ENCODE data around the gene OR52E4.

OR52E4 gene

GRCh38 chr11:5892908-5893307, 12.5 kb downstream of the OR52E4 start, which contains the start of gene OR52E5:
TSS of gene OR52E5 (plus strand) at chr11:5893208. CDS start at chr11:5900777, 7,569 bp downstream.
- TF ChIP-seq CTCF (conservative IDR thresholded peaks at IDR 0.05) (no peak), ZFX (IDR thresholded peaks at IDR 0.05) (no peak)
- no peak within 1 kb of the TSS for H3K27ac ChIP-seq

- no peak overlapping the region for H3K27ac ChIP-seq
- TF ChIP-seq CTCF (conservative IDR thresholded peaks at IDR 0.05): no peak
- TF ChIP-seq ZFX (IDR thresholded peaks at IDR 0.05): no peak
Measured at GRCh38 chr11:5899534-5899933, 19.1 kb downstream of the OR52E4 start.

GRCh38 chr11:5910540-5910939, 30.1 kb downstream of the OR52E4 start:
- no peak for TF ChIP-seq CTCF (conservative IDR thresholded peaks at IDR 0.05)
- TF ChIP-seq ZFX (IDR thresholded peaks at IDR 0.05): no peak
- no peak overlapping the region for H3K27ac ChIP-seq

- H3K27ac ChIP-seq: no peak overlapping the region
- TF ChIP-seq ZFX (IDR thresholded peaks at IDR 0.05): no peak
- TF ChIP-seq CTCF (conservative IDR thresholded peaks at IDR 0.05): no peak
Measured at GRCh38 chr11:5922749-5923426, 42.5 kb downstream of the OR52E4 start.

- TF ChIP-seq CTCF (conservative IDR thresholded peaks at IDR 0.05) (no peak), ZFX (IDR thresholded peaks at IDR 0.05) (no peak)
- no peak overlapping the region for H3K27ac ChIP-seq
Measured at GRCh38 chr11:5923427-5923776, 43.0 kb downstream of the OR52E4 start.

GRCh38 chr11:5923794-5924193, 43.4 kb downstream of the OR52E4 start:
- TF ChIP-seq CTCF (conservative IDR thresholded peaks at IDR 0.05) (no peak), ZFX (IDR thresholded peaks at IDR 0.05) (no peak)

GRCh38 chr11:5928271-5928670, 47.8 kb downstream of the OR52E4 start:
- TF ChIP-seq ZFX (IDR thresholded peaks at IDR 0.05): no peak
- H3K27ac ChIP-seq: no peak overlapping the region; the same call in 1 of the 2 replicates

More at GRCh38 chr11:5923794-5924193, 43.4 kb downstream of the OR52E4 start:
- H3K27ac ChIP-seq: no peak overlapping the region

GRCh38 chr11:5928811-5929210, 48.4 kb downstream of the OR52E4 start:
- TF ChIP-seq CTCF (conservative IDR thresholded peaks at IDR 0.05) (no peak), ZFX (IDR thresholded peaks at IDR 0.05) (no peak)
- no peak overlapping the region for H3K27ac ChIP-seq
